K562 (cell line): ENCODE measurements around the gene KDM4C. TPM values are rescaled to one million over a fixed set of nuclear protein-coding genes. Genes with fewer than 3 reads are reported as not detected.

ENCODE experiments used
- ATAC-seq: fragments of 200-7000 bp; cut with Tn5 transposase; 3 replicates; pipeline ENCODE4 v1.9.1; 2020; ENCODE audit warnings: moderate library complexity
- BruUV-seq: library from RNA; stranded (reverse); fragments of 400-500 nt; replicated peaks from 2 replicates; lab custom pipeline; 2021; lab: Mats Ljungman, UMichigan
- CTCF ChIA-PET: fragments of 300-600 bp; formaldehyde crosslinking; extraction: SDS; loops from one replicate; lab custom pipeline; 2021; ENCODE audit warnings: low intra/inter-chr PET ratio; lab: Yijun Ruan, JAX
- POLR2A ChIA-PET: fragments of 300-600, 350-650 bp; sonication (Branson Sonifier 250); formaldehyde crosslinking; extraction: SDS; loops from one replicate; lab custom pipeline; 2021; ENCODE audit warnings: antibody characterized with exemption, inconsistent platforms; lab: Yijun Ruan, JAX
- DNase-seq, 4 experiments: peaks; one replicate each; pipeline versions ENCODE4 v3.0.0 to v3.0.0-alpha.2; 2011 to 2018; ENCODE audit warnings: low spot score in 3 of 4, mixed read lengths in 3 of 4; ENCODE audit errors: extremely low read depth in 1 of 4
- FAIRE-seq: peaks from 2 replicates; lab custom pipeline; 2011; peaks lifted over from hg19 to GRCh38; lab: Jason Lieb, UNC
- H2AFZ ChIP-seq: 2 replicates; pipeline ENCODE4 v1.6.0; 2011; ENCODE audit warnings: low read depth, low read length, control low read depth, inconsistent platforms
- H3K27ac ChIP-seq: fragments of 200-600 bp; 3 replicates; pipeline ENCODE4 v1.8.0; 2011; ENCODE audit warnings: low read depth, mild to moderate bottlenecking, control low read depth, inconsistent platforms, low read length, moderate library complexity, mixed read lengths; ENCODE audit errors: extremely low read depth
- H3K27me3 ChIP-seq, 2 experiments: fragments of 300-600 bp in 1 of 2; 2 replicates in 1 of 2; 3 replicates in 1 of 2; pipeline versions ENCODE4 v1.6.0 to v1.8.0; 2011; ENCODE audit warnings: inconsistent platforms in 2 of 2, low read length in 2 of 2, mild to moderate bottlenecking in 1 of 2, mixed read lengths in 1 of 2, moderate library complexity in 1 of 2; ENCODE audit not compliant: control insufficient read depth in 2 of 2, insufficient read depth in 2 of 2
- H3K36me3 ChIP-seq: fragments of 300-600 bp; 3 replicates; pipeline ENCODE4 v1.8.0; 2011; ENCODE audit warnings: mild to moderate bottlenecking, low read length, inconsistent platforms; ENCODE audit not compliant: control insufficient read depth, insufficient read depth
- H3K4me1 ChIP-seq, 2 experiments: fragments of 200-600 bp in 1 of 2; replicated peaks in 1 of 2; 2 replicates in 1 of 2; 3 replicates in 1 of 2; pipeline versions ENCODE4 v1.5.1 to v1.8.0; 2011; ENCODE audit warnings: inconsistent platforms in 2 of 2, low read length in 2 of 2, mild to moderate bottlenecking in 1 of 2, mixed read lengths in 1 of 2, moderate library complexity in 1 of 2; ENCODE audit not compliant: control insufficient read depth in 2 of 2, insufficient read depth in 2 of 2
- H3K4me2 ChIP-seq: 2 replicates; pipeline ENCODE4 v1.6.1; 2011; ENCODE audit warnings: low read length, control low read depth, inconsistent platforms, mixed read lengths; ENCODE audit not compliant: insufficient read depth
- H3K4me3 ChIP-seq: fragments of 200-600 bp; sonication (generic), shearing (Covaris generic); 2 replicates; pipeline ENCODE4 v1.5.1; 2016; ENCODE audit warnings: control low read depth, inconsistent platforms
- H3K79me2 ChIP-seq: fragments of 200-600 bp; 3 replicates; pipeline ENCODE4 v1.8.0; 2011; ENCODE audit warnings: low read length, inconsistent platforms; ENCODE audit not compliant: control insufficient read depth, insufficient read depth
- H3K9ac ChIP-seq, 2 experiments: 2 replicates each; pipeline versions ENCODE4 v1.6.0 to v1.6.1; 2011; ENCODE audit warnings: low read depth in 2 of 2, low read length in 2 of 2, control low read depth in 1 of 2, inconsistent platforms in 1 of 2, mild to moderate bottlenecking in 1 of 2, mixed read lengths in 1 of 2; ENCODE audit not compliant: insufficient read depth in 1 of 2
- H3K9me1 ChIP-seq: one replicate; pipeline ENCODE4 v1.6.0; 2011; ENCODE audit warnings: inconsistent platforms, mild to moderate bottlenecking, low read length, moderate library complexity; ENCODE audit not compliant: control insufficient read depth, insufficient read depth
- H3K9me3 ChIP-seq: replicated peaks from 2 replicates; pipeline ENCODE4 v1.5.1; 2011; ENCODE audit warnings: low read depth, low read length, inconsistent platforms; ENCODE audit not compliant: control insufficient read depth, insufficient read depth
- H4K20me1 ChIP-seq: replicated peaks from 2 replicates; pipeline ENCODE4 v1.6.1; 2011; ENCODE audit warnings: low read length, inconsistent platforms, mixed read lengths; ENCODE audit not compliant: control insufficient read depth, insufficient read depth
- ETS2 ChIP-seq: IDR thresholded peaks from 2 replicates; pipeline ENCODE4 v1.6.1; 2016; ENCODE audit warnings: borderline replicate concordance, missing genetic modification characterization, mild to moderate bottlenecking, moderate library complexity, missing compliant biosample characterization; ENCODE audit not compliant: poor library complexity, severe bottlenecking
- ETV1 ChIP-seq: fragments of 450-650 bp; conservative IDR thresholded peaks from 2 replicates; pipeline ENCODE4 v1.6.1; 2016; ENCODE audit warnings: missing genetic modification characterization, control low read depth, low read depth, missing compliant biosample characterization
- FOS ChIP-seq: IDR thresholded peaks from 3 replicates; pipeline ENCODE4 v1.6.1; 2011; ENCODE audit not compliant: insufficient read length; ENCODE audit errors: extremely low read depth
- FOXA3 ChIP-seq, 2 experiments: fragments of 450-650 bp in 1 of 2; sonication (generic) in 1 of 2; formaldehyde crosslinking; IDR thresholded peaks in 1 of 2; conservative IDR thresholded peaks in 1 of 2; 2 replicates each; pipeline versions ENCODE4 v1.4.0 to v1.8.0; 2020 to 2022; ENCODE audit warnings: mild to moderate bottlenecking in 2 of 2, missing genetic modification reagents in 1 of 2
- HDAC1 ChIP-seq, 2 experiments: fragments of 450-650 bp; IDR thresholded peaks; 2 replicates each; pipeline ENCODE4 v1.6.1; 2016 to 2017; ENCODE audit warnings: inconsistent platforms in 1 of 2, mild to moderate bottlenecking in 1 of 2, moderate library complexity in 1 of 2
- HMG20A ChIP-seq: fragments of 450-650 bp; formaldehyde crosslinking; conservative IDR thresholded peaks from 2 replicates; pipeline ENCODE4 v1.4.0; 2020; ENCODE audit warnings: mild to moderate bottlenecking, mixed read lengths
- KLF1 ChIP-seq: fragments of 450-650 bp; IDR thresholded peaks from 2 replicates; pipeline ENCODE4 v1.6.1; 2016; ENCODE audit warnings: missing genetic modification characterization, missing compliant biosample characterization
- MAFK ChIP-seq: IDR thresholded peaks from 2 replicates; pipeline ENCODE4 v1.6.1; 2011; ENCODE audit warnings: low read length, improper control_type of control experiment
- NR4A1 ChIP-seq, 2 experiments: fragments of 250-450 bp in 1 of 2; fragments of 450-650 bp in 1 of 2; sonication (Bioruptor Pico) in 1 of 2; IDR thresholded peaks; 2 replicates each; pipeline versions ENCODE4 v1.4.0 to v1.6.1; 2016 to 2020; ENCODE audit warnings: mild to moderate bottlenecking in 2 of 2, missing compliant biosample characterization in 1 of 2, missing genetic modification characterization in 1 of 2, moderate library complexity in 1 of 2
- PHTF2 ChIP-seq: fragments of 250-450 bp; sonication (Bioruptor Pico); IDR thresholded peaks from 2 replicates; pipeline ENCODE4 v1.5.0; 2021; ENCODE audit warnings: mild to moderate bottlenecking
- SRSF7 ChIP-seq: fragments of 200-400 bp; formaldehyde crosslinking; optimal IDR thresholded peaks from 2 replicates; pipeline ENCODE3; 2017; ENCODE audit warnings: mild to moderate bottlenecking, low read depth, low read length
- TAF9B ChIP-seq: fragments of 450-650 bp; IDR thresholded peaks from 2 replicates; pipeline ENCODE4 v1.6.1; 2018; ENCODE audit warnings: mild to moderate bottlenecking; ENCODE audit not compliant: partially characterized antibody
- XRCC3 ChIP-seq: fragments of 450-650 bp; IDR thresholded peaks from 2 replicates; pipeline ENCODE4 v1.6.1; 2017; ENCODE audit warnings: mild to moderate bottlenecking, moderate library complexity
- YY1 ChIP-seq, 3 experiments: IDR thresholded peaks; 2 replicates each; pipeline ENCODE4 v1.6.1; 2011; ENCODE audit warnings: low read length in 2 of 3, mild to moderate bottlenecking in 2 of 3, moderate library complexity in 2 of 3, borderline replicate concordance in 1 of 3, control low read depth in 1 of 3, low read depth in 1 of 3; ENCODE audit not compliant: insufficient read depth in 3 of 3, insufficient replicate concordance in 2 of 3, control insufficient read depth in 1 of 3, insufficient read length in 1 of 3; ENCODE audit errors: extremely low read depth in 1 of 3
- WGBS: fragments of 100-300 bp; shearing (Covaris generic); methylation state at CpG from one replicate; pipeline ENCODE4 v1.1.6; 2016; ENCODE audit warnings: low coverage, mixed read lengths; ENCODE audit not compliant: insufficient coverage; ENCODE audit errors: missing lambda C conversion rate; 5-methylcytosine and 5-hydroxymethylcytosine counted together
- in situ Hi-C: fragments of 300-500 bp; cut with MboI; formaldehyde crosslinking; loops from 4 replicates; pipeline ENCODE4 v1.15.0; 2018; ENCODE audit warnings: inconsistent platforms, mixed read lengths
- intact Hi-C: fragments of 100-400 bp; cut with micrococcal nuclease; formaldehyde crosslinking; loops from 2 replicates; pipeline ENCODE4 v1.14.2; 2022
- polyA plus RNA-seq, 8 experiments: library from polyadenylated mRNA; depleted of rRNA in 4 of 8; stranded (reverse) in 5 of 8; unstranded in 3 of 8; fragments of >200 nt; fragmentation: Nextera tagmentation in 2 of 8; fragmentation: Illumina TruSeq in 1 of 8; extraction: Ambion mirVana in 2 of 8; extraction: Trizol in 1 of 8; gene quantifications; 2 replicates each; pipeline versions ENCODE4 v1.2.1 to v1.2.3, GENCODE V29; 2011 to 2014; ENCODE audit warnings: inconsistent platforms in 1 of 8, missing spikeins in 1 of 8
- total RNA-seq, 7 experiments: library from RNA; depleted of rRNA in 6 of 7; stranded (reverse); fragments of >200 nt in 6 of 7; fragmentation: Illumina TruSeq in 2 of 7; extraction: Trizol in 2 of 7; gene quantifications; 2 replicates each; pipeline versions ENCODE4 v1.2.1 to v1.2.3, GENCODE V29; 2011 to 2021; ENCODE audit warnings: low replicate concordance in 1 of 7
- TF ChIP-seq, protein P1 (sequence below): sonication (generic); formaldehyde crosslinking; IDR thresholded peaks from 2 replicates; pipeline ENCODE4 v1.8.1; 2023; ENCODE audit warnings: mild to moderate bottlenecking, missing genetic modification reagents

KDM4C gene
- total and polyA plus RNA-seq, 9 of the 15 experiments (the other 6 are each of a cell fraction or from before 2014, with no cell fraction given): 5.4 to 17.0 (median 12.6) TPM

DNA sequence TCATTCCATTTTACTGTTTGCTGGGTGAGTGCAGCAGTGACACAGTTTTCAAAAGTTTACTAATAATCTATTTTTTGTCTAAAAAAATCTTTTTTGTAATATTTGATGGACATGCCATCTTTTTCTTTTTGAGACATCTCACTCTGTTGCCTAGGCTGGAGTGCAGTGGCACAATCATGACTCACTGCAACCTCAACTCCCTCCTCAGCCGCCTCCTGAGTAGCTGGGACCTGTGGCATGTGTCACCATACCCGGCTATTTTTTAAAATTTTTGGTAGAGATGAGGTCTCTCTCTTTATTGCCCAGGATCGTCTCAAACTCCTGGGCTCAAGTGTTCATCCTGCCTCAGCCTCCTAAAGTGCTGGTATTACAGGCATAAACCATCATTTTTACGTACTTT lies 86.0 kb downstream of the KDM4C start:
- no peak for DNase-seq
- Histone ChIP-seq H2AFZ (no peak overlapping the region), H3K4me3 (no peak overlapping the region), H3K9ac (no peak overlapping the region), H3K9me1 (no peaks in the 10 kb centered on the region), H3K9me3 (no peaks in the 10 kb centered on the region), H3K27me3 (no peaks in the 10 kb centered on the region), H3K4me2 (no peak overlapping the region), H3K4me1 (no peaks in the 10 kb centered on the region), H4K20me1 (no peaks in the 10 kb centered on the region), H3K79me2 (no peaks in the 10 kb centered on the region; the same call in 2 of the 3 replicates), H3K36me3 (no peaks in the 10 kb centered on the region), H3K27ac (no peak overlapping the region)
- in situ Hi-C loops (no loop called here), intact Hi-C loops (no loop called here)
- TF ChIP-seq KLF1: no peak
- TF ChIP-seq PHTF2: no peak
- TF ChIP-seq XRCC3: no peak
- TF ChIP-seq, protein P1, sequence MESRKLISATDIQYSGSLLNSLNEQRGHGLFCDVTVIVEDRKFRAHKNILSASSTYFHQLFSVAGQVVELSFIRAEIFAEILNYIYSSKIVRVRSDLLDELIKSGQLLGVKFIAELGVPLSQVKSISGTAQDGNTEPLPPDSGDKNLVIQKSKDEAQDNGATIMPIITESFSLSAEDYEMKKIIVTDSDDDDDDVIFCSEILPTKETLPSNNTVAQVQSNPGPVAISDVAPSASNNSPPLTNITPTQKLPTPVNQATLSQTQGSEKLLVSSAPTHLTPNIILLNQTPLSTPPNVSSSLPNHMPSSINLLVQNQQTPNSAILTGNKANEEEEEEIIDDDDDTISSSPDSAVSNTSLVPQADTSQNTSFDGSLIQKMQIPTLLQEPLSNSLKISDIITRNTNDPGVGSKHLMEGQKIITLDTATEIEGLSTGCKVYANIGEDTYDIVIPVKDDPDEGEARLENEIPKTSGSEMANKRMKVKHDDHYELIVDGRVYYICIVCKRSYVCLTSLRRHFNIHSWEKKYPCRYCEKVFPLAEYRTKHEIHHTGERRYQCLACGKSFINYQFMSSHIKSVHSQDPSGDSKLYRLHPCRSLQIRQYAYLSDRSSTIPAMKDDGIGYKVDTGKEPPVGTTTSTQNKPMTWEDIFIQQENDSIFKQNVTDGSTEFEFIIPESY (CRISPR knock-in tag): no peak
- CTCF ChIA-PET: no interaction called here
- POLR2A ChIA-PET: no interaction called here
- no peak for FAIRE-seq
- 92% methylated on average over 4 of the region's 4 CpGs for WGBS
- no TSS peak for BruUV-seq
- ATAC-seq: no peak

DNA sequence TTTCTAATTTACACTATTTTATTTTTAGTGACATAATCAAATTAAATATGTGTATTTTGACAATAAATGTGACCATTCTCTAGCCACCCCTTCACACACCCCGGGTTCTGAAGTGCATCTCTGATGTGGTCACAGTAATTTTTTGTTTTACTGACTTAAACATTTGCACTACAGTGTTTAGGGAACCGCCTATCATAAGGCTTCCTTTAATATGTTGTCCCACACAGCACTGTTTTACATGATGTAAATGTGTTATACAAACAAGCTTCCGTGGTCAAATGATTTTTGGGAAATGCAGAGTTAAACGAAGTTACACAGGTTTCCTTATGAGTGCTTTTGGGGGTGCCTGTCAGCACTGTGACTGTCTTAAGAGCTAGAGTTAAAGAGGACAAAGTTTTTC lies 86.5 kb downstream of the KDM4C start:
- no peak overlapping the region for H3K27ac ChIP-seq
- H3K9ac ChIP-seq: no peak overlapping the region
- POLR2A ChIA-PET: no interaction called here
- CTCF ChIA-PET: no interaction called here
- H3K4me3 ChIP-seq: no peak overlapping the region
- 75% methylated on average over 4 of the region's 4 CpGs for WGBS
- H3K27me3 ChIP-seq: no peaks in the 10 kb centered on the region
- no peak overlapping the region for H2AFZ ChIP-seq
- no peak overlapping the region for H3K4me2 ChIP-seq
- no peaks in the 10 kb centered on the region for H3K9me3 ChIP-seq
- intact Hi-C loops (no loop called here), in situ Hi-C loops (no loop called here)
- no TSS peak for BruUV-seq
- H3K36me3 ChIP-seq: no peaks in the 10 kb centered on the region
- H4K20me1 ChIP-seq: no peaks in the 10 kb centered on the region
- no peaks in the 10 kb centered on the region for H3K9me1 ChIP-seq
- FAIRE-seq (no peak), ATAC-seq (no peak), DNase-seq (no peak)
- H3K4me1 ChIP-seq: no peaks in the 10 kb centered on the region
- H3K79me2 ChIP-seq: no peaks in the 10 kb centered on the region; the same call in 2 of the 3 replicates
- no peak for TF ChIP-seq HMG20A (CRISPR knock-in tag)
- no peak for TF ChIP-seq TAF9B
- TF ChIP-seq YY1 (IDR thresholded peaks at IDR 0.05; ENCODE audit: borderline replicate concordance in 1 of 3, control insufficient read depth in 1 of 3, extremely low read depth in 1 of 3, insufficient read depth in 3 of 3, insufficient read length in 1 of 3, insufficient replicate concordance in 2 of 3, low read depth in 1 of 3, low read length in 2 of 3): no peak
- no peak for TF ChIP-seq SRSF7
- TF ChIP-seq ETS2 (tag): no peak
- TF ChIP-seq NR4A1 (CRISPR knock-in tag; IDR thresholded peaks at IDR 0.05): no peak
- no peak for TF ChIP-seq NR4A1 (tag; IDR thresholded peaks at IDR 0.05)
- no peak for TF ChIP-seq MAFK
- TF ChIP-seq FOS: no peak
- no peak for TF ChIP-seq HDAC1 (IDR thresholded peaks at IDR 0.05)
- no peak for TF ChIP-seq ETV1 (tag)
- no peak for TF ChIP-seq FOXA3 (CRISPR knock-in tag; conservative IDR thresholded peaks at IDR 0.05 in 1 of 2, IDR thresholded peaks at IDR 0.05 in 1 of 2)
